SU-DHL-6 (cell line): ENCODE measurements around the gene NFATC2IP.

ENCODE experiments used
- EZH2phosphoT487 ChIP-seq: fragments of 200-600 bp; sonication (generic), shearing (Covaris generic); conservative IDR thresholded peaks from 2 replicates; pipeline ENCODE4 v1.6.1; 2018; ENCODE audit warnings: mild to moderate bottlenecking, antibody characterized with exemption, low read length, moderate library complexity, mixed read lengths
- TF ChIP-seq, protein P1 (sequence below): fragments of 200-600 bp; sonication (generic); IDR thresholded peaks from one replicate; pipeline ENCODE4 v1.5.1; 2017; ENCODE audit warnings: antibody characterized with exemption, mild to moderate bottlenecking, low read length, moderate library complexity; ENCODE audit not compliant: insufficient read depth, poor library complexity, severe bottlenecking

GRCh38 chr16:28918698-28919097 is 32.0 kb upstream of the NFATC2IP start:
- TF ChIP-seq, protein P1, sequence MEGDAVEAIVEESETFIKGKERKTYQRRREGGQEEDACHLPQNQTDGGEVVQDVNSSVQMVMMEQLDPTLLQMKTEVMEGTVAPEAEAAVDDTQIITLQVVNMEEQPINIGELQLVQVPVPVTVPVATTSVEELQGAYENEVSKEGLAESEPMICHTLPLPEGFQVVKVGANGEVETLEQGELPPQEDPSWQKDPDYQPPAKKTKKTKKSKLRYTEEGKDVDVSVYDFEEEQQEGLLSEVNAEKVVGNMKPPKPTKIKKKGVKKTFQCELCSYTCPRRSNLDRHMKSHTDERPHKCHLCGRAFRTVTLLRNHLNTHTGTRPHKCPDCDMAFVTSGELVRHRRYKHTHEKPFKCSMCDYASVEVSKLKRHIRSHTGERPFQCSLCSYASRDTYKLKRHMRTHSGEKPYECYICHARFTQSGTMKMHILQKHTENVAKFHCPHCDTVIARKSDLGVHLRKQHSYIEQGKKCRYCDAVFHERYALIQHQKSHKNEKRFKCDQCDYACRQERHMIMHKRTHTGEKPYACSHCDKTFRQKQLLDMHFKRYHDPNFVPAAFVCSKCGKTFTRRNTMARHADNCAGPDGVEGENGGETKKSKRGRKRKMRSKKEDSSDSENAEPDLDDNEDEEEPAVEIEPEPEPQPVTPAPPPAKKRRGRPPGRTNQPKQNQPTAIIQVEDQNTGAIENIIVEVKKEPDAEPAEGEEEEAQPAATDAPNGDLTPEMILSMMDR = no peak
- no peak for TF ChIP-seq EZH2phosphoT487
